ENCODE results near the gene RHOJ. TPM values are rescaled to one million over a fixed set of nuclear protein-coding genes. Genes with fewer than 3 reads are reported as not detected.

The RHOJ gene
- total RNA-seq, 1 donor from 2014 or later, result 29.2 TPM

DNA sequence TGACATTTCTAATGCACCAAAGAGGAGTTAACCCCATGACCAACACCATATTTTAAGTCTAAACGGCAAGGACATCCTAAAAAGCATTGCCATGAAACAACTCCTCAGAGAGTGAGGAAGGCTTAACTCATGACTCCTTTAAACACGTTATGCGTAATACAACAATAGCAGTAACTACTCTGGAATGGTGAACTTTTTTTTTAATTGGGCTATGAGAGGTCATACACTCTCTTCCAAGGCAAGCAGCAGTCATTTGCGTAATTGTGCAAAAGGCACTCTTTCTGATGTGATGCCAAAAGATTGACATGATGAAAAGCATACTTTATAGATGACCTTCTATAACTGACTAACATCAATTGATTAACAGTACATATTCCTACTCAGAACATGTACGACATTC is 39.4 kb downstream of the RHOJ start:
- Histone ChIP-seq H3K27me3 (ENCODE audit: low read depth) (no peaks in the 10 kb centered on the region), H3K9me3 (no peaks in the 10 kb centered on the region), H3K4me1 (peaks cover 2% of the 10 kb centered on the region), H3K36me3 (no peaks in the 10 kb centered on the region), H3K27ac (no peak overlapping the region), H3K4me3 (no peak overlapping the region)
- DNase-seq (no peak), ATAC-seq (no peak)
- no peak for TF ChIP-seq CTCF (IDR thresholded peaks at IDR 0.05)
- intact Hi-C loops (cut with DNase I), result no loop called here

DNA sequence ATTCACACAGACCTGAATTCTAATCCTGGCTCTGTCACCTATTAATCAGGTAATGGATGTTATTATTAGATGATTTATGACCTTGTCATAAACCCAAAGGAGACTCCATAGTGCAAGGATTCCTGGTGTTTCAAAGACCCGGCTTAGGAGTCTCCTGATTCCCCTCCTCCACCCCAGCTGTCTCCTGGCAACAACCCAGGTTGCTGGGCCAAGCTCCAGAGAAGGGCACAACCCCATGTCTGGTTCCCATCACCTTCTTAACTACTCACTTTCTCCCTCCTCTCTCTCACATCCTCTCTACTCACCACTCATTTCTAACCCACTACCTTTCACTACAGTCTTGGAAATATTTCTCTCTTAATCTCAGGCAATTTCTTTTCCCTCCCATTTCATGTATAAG is 41.6 kb downstream of the RHOJ start:
- Histone ChIP-seq H3K4me1 (peaks cover 7% of the 10 kb centered on the region), H3K4me3 (no peak overlapping the region), H3K27me3 (ENCODE audit: low read depth) (no peaks in the 10 kb centered on the region), H3K27ac (no peak overlapping the region), H3K9me3 (no peaks in the 10 kb centered on the region), H3K36me3 (no peaks in the 10 kb centered on the region)
- intact Hi-C loops (cut with DNase I), result no loop called here
- TF ChIP-seq CTCF (IDR thresholded peaks at IDR 0.05), result no peak
- DNase-seq (no peak), ATAC-seq (no peak)

DNA sequence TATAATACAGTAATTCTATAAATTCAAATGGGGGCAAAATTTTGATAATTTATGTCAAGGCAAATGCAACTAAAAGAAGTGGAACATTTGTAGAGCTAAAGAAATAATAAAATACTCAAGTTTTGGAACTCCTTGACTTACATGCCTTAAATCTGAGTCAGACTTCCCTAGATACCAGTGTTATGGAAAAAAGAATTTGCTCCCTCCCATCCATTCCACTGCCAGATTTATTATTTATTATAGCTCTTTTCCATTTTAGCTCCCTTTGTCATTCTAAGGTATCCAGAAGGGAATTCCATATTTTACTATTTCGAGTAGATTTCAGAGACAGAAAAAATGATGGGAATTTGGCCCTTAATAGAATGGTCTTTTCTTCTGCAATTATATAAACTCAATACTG is 44.0 kb downstream of the RHOJ start:
- Histone ChIP-seq H3K27ac (no peak overlapping the region), H3K4me1 (peaks cover 7% of the 10 kb centered on the region), H3K36me3 (no peaks in the 10 kb centered on the region), H3K9me3 (no peaks in the 10 kb centered on the region), H3K4me3 (no peak overlapping the region), H3K27me3 (ENCODE audit: low read depth) (no peaks in the 10 kb centered on the region)
- DNase-seq, result no peak
- intact Hi-C loops (cut with DNase I), result no loop called here
- no peak for ATAC-seq
- TF ChIP-seq CTCF (IDR thresholded peaks at IDR 0.05), result no peak

- no peaks in the 10 kb centered on the region for H3K36me3 ChIP-seq
- no peak overlapping the region for H3K27ac ChIP-seq
- ATAC-seq (peak in 1 of 2 donors; percentile 16), DNase-seq (no peak)
- H3K27me3 ChIP-seq (ENCODE audit: low read depth), result no peaks in the 10 kb centered on the region
- TF ChIP-seq CTCF (IDR thresholded peaks at IDR 0.05), result no peak
- intact Hi-C loops (cut with DNase I), result no loop called here
- H3K4me3 ChIP-seq, result no peak overlapping the region
- peaks cover 7% of the 10 kb centered on the region for H3K4me1 ChIP-seq
- H3K9me3 ChIP-seq, result no peaks in the 10 kb centered on the region
Observed at GRCh38 chr14:63249092-63249491, 44.8 kb downstream of the RHOJ start.

DNA sequence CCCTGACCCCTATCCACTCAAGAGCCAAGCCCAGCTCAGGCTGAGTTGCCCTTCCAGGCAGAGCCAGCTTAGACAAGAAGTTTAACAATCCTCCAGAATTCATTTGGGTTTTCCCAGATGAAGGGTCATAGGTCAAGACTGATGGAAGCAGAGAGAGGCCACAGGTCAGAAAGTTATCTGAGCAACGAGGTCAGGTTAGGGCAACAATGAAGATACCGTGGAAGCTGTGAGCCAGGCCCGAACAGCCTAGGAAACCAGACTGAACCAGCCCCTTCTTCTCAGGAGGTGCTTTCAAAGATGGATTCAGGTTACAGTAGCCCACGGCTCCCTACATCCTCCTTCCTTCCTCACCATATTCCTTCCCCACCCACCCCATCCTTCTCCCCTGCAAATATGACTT is 53.1 kb downstream of the RHOJ start:
- H3K27ac ChIP-seq, result no peak overlapping the region
- no peaks in the 10 kb centered on the region for H3K36me3 ChIP-seq
- no peaks in the 10 kb centered on the region for H3K9me3 ChIP-seq
- no peaks in the 10 kb centered on the region for H3K4me1 ChIP-seq
- intact Hi-C loops (cut with DNase I), result no loop called here
- H3K27me3 ChIP-seq (ENCODE audit: low read depth), result no peaks in the 10 kb centered on the region
- ATAC-seq (no peak), DNase-seq (no peak)
- no peak overlapping the region for H3K4me3 ChIP-seq
- TF ChIP-seq CTCF (IDR thresholded peaks at IDR 0.05), result no peak

DNA sequence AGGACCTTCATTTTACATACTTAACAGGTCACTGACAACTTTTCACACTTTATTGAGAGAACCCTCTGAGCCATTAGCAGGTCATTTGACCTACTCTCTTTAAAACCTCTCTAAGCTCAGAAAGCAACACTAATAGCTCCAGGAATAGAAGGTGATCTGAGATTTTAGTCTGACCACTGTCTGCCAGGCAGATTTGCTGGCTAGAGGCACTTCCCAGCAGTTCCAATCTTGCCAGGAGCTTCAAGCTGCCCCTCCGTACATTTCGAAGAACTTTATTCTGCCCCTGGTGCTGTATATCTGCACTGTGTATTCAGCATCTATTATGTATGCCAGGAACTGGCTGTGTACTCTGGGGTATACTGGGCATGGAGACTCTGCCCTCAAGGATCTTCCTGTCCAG is 58.2 kb downstream of the RHOJ start:
- Histone ChIP-seq H3K27ac (no peak overlapping the region), H3K4me1 (no peaks in the 10 kb centered on the region), H3K36me3 (no peaks in the 10 kb centered on the region), H3K27me3 (ENCODE audit: low read depth) (no peaks in the 10 kb centered on the region), H3K9me3 (no peaks in the 10 kb centered on the region), H3K4me3 (no peak overlapping the region)
- no peak for ATAC-seq
- DNase-seq, result no peak
- no peak for TF ChIP-seq CTCF (IDR thresholded peaks at IDR 0.05)
- intact Hi-C loops (cut with DNase I), result no loop called here

Measured in lower lobe of right lung (tissue), 2 donors.